Stimulated activated CD8-positive, alpha-beta memory T cell treated with anti-CD3 and anti-CD28 coated beads, Interleukin-4, amount 100 ng/mL, for 48 hours (primary cell): ENCODE results near the gene HBG2.
"Not testable (repeated sequence)": the region's sequence is repeated elsewhere in the genome, so short reads cannot be mapped to it uniquely, and the experiment has no call there.

ENCODE experiments used
- DNase-seq: peaks from one replicate; pipeline ENCODE4 v3.0.0-alpha.2; 2020

The HBG2 gene

DNA sequence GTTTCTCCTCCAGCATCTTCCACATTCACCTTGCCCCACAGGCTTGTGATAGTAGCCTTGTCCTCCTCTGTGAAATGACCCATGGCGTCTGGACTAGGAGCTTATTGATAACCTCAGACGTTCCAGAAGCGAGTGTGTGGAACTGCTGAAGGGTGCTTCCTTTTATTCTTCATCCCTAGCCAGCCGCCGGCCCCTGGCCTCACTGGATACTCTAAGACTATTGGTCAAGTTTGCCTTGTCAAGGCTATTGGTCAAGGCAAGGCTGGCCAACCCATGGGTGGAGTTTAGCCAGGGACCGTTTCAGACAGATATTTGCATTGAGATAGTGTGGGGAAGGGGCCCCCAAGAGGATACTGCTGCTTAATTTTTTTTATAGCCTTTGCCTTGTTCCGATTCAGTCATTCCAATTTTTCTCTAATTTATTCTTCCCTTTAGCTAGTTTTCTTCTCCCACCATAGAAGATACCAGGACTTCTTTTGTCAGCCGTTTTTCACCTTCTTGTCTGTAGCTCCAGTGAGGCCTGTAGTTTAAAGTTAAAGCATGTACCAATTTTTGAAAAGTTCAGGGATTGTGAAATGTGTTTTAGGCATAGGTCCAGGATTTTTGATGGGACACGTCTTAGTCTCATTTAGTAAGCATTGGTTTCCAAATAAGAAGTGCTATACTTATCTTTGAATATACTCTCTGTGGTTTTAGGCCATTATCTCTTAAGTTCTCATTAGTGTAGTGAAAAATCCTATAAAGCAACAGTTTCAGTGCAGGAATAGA, at the start of gene HBG2:
Gene HBG2, minus strand, starts transcription at position 136 of the 768 bp plus-strand sequence. Its CDS starts 53 bp downstream, at position 83.
- not testable (repeated sequence) for DNase-seq

DNA sequence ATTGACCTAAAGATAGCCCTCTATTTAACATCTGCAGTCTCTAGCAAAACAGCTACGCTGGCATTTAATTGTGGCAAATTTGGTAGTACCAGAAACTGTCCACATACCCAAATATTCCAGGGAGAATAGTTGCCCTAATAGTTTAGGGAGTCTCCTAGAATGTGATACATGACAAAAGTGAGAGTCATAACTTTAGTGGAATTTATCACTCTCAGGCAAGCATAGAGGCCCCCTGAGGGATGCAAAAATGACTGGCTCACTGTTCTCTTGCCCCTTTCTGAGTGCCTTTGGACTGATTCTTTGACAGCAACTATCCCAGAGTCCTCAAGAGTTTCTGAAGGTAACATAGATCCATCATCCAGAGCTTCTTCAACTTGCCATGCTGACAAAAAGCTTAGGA, 49.5 kb upstream of the HBG2 start:
- DNase-seq = no peak

DNA sequence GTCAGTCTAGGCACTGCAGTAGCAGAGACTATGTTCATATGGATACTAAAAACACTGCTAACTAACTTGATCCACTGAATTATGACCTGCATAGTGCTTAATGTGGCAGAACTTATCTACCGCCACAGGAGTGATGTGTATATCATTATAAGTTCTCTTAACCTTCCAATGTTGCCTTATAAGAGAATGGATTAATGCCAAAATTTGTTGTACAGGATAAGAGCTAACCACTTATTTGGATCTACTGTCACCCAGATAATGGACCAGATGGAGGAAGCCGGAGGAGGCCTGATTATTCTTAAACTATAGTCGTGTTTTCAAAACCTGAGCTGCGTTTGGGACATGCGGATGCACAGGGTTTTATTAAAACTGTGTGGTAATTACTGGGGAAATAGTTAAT, 49.0 kb upstream of the HBG2 start:
- no peak for DNase-seq

DNA sequence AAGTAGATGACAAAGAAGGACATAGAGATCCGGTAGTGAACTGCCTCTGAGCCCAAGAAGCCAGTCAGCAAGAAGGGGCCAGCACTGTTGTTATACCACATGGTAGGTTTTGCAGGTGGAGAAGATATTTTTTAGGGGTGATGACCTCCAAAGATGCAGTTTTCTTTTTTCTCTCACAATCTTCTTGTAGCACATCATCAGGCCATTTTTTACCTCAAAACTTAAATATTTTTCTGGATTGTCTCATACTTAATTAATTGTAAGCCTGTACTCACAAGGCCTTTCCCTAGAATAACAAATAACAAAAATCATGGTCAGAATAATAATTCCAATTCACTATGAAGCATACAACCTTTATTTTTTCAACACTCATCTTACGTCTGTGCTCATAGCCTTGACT, 47.3 kb upstream of the HBG2 start, which contains the start of gene OR51B4:
Gene OR51B4, minus strand, starts transcription at position 101 of the 400 bp plus-strand sequence. Its CDS starts 0 bp downstream, at position 101.
- no peak for DNase-seq

DNA sequence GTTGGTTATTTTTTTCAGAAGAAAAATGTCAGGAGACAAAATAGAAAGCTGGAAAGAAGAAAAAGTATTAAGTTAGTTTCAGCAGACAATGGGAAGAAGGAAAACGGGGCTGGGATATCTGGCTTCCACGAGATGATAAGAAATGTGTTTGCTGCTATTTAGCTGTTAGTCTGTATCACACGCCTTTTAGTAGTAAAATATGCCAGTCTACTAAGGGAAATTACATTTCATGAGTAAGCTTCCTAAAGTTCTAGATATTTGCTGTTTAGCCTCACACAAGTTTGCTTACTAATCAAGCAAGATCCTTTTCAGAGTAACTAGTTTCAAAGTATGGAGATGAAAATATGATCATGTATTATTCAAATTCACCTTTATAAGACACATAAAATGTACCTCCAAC, 45.7 kb upstream of the HBG2 start:
- DNase-seq = no peak

DNA sequence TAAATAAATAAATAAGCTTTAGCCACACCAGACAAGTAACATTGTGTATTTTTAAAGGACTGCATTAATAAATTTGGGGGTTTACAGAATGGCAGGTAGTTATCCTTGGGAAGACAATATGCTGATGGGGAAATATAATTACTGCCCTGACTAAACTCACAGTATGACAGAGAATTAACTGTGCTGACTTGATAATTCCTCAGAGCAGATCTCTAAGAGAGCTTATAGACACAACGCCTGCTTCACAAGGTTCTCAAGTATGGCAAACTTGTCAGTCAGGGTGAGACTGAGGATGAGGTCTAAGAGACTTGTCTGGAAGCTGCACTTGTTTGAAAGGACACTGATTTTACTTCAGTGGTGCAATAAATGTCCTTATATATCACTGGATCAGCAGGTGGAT, 43.9 kb upstream of the HBG2 start:
- no peak for DNase-seq

DNA sequence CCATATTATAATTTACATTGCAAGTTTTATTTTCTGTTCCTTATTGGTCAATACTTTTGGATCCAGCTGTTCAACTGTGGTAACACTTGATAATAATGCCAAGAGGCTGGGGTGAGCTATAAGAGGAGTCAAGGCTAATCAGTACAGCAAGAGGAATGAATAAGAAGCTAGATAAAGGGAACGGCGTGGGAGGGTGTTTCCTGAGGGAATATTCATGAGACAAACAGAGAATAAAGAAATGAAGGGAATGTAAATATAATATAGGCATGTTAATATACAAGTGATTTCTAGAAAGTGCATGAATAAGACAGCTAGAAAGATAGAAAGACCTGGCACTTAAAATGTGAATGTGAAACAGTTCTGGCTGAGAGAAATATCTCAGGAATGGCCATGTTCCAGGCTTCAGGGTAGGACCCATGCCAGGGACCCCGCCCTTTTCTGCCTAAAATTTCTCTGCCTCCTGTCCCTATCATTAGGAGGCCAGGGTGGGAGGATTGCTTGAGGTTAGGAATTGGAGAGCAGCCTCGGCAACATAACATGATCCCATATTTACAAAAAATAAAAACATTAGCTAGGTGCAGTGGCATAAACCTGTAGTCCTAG, 43.2 kb upstream of the HBG2 start:
- no peak for DNase-seq

DNA sequence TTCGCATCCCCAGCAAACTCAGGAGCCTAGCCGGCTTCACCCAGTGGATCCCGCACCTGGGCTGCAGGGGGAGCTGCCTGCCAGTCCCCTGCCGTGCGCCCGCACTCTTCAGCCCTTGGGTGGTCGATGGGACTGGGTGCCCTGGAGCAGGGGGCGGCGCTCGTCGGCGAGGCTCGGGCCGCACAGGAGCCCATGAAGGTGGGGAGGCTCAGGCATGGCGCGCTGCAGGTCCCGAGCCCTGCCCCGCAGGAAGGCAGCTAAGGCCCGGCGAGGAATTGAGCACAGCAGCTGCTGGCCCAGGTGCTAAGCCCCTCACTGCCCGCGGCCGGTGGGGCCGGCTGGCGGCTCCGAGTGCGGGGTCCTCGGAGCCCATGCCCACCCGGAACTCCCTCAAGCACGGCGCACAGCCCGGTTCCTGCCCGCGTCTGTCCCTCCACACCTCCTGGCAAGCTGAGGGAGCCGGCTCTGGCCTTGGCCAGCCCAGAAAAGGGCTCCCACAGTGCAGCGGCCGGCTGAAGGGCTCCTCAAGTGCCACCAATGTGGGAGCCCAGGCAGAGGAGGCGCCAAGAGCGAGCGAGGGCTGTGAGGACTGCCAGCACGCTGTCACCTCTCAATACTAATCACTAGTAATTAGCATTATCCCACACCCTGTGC, 39.9 kb upstream of the HBG2 start:
- not testable (repeated sequence) for DNase-seq

DNA sequence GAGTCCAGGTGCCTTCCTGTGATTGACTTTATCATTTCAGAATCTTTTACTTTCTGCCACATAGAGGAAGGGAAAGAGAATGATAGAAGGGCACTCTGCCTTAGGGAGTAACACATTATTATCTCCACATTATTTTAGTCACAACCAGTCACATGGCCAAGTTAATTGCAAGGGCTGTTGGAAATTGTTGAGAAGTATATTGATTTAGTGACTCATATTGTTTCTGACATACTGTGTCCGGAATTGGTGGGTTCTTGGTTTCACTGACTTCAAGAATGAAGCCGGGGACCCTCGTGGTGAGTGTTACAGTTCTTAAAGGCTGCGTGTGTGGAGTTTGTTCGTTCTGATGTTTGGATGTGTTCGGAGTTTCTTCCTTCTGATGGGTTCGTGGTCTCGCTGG, 38.4 kb upstream of the HBG2 start:
- DNase-seq = no peak

DNA sequence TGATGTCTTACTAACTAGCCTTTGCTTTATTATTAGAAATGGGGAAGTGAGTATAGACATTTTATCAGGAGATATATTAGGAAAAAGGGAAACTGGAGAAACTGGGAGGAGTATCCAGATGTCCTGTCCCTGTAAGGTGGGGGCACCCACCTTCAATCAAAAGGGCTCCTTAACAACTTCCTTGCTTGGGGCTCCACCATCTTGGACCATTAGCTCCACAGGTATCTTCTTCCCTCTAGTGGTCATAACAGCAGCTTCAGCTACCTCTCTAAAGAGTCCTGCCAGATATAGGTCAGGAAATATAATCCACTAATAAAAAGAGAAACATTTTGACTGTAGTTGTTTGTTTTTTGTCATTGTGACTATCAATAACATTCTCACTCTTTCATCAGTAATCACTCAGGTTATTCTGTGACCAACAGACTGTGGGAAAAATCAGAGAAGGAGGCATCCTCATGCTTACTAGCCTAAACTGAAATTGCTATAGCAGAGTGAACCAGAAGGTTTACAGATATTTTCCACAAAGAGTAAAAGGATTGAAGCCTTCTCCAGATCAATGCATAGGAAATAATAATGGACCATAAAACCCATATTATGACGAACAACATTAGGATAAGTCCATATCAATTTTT, 36.7 kb upstream of the HBG2 start:
- DNase-seq = no peak

DNA sequence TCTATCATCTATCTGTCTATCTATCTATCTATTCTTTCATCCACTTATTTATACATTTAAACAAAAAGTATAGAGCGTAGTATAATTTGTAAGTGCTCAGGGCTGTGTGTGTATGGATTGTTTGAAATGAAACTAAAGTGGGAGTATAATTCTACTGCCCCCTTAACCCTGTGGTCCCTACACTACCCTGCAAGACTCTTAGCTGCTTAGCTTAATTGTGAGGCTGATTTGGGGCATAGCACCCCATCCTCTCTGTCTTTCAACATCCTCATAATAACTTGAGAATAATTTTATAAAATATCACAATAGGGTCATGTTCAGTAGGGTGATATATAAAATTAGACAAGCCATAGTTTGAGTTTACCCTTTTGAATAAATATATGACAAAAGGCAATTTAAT, 35.5 kb upstream of the HBG2 start:
- no peak for DNase-seq

DNA sequence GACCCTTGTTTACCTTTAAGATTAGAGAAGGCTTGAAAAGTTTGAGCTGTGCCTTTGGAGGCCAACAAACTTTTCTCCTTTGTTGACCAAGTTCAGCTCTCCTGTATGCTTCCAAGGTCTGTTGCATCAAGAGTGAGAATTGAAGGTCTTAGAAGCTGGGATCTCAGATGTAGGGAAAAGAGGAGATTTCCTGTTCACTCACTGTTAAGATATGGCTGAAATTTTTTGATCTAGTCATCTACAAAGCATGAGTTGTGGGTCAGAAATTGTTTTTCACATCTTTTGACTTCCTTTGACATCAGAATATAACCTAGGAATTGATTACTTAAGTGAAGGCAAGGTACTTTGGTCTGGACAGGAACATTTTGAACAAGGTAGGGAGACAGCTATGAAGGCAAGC, 35.1 kb upstream of the HBG2 start:
- no peak for DNase-seq

DNA sequence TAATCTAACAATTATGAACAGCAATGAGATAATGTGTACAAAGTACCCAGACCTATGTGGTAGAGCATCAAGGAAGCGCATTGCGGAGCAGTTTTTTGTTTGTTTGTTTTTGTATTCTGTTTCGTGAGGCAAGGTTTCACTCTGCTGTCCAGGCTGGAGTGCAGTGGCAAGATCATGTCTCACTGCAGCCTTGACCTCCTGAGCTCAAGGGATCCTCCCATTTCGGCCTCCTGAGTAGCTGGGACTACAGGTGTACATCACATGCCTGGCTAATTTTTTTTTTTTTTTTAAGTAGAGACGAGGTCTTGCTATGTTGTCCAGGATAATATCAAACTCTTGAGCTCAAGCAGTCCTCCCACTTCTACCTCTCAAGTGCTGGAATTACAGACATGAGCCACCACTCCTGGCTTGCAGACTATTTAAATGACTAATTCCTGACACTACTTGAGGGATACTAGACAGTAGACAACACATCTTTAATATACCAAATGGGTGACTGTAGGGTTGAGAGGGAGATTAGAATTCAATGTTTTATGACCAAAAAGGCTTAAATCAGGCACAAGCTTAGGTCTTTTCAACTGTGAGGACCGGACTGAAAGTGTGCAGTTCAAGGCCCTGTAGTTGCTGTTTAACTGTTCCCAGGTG, 34.4 kb upstream of the HBG2 start:
- no peak for DNase-seq

DNA sequence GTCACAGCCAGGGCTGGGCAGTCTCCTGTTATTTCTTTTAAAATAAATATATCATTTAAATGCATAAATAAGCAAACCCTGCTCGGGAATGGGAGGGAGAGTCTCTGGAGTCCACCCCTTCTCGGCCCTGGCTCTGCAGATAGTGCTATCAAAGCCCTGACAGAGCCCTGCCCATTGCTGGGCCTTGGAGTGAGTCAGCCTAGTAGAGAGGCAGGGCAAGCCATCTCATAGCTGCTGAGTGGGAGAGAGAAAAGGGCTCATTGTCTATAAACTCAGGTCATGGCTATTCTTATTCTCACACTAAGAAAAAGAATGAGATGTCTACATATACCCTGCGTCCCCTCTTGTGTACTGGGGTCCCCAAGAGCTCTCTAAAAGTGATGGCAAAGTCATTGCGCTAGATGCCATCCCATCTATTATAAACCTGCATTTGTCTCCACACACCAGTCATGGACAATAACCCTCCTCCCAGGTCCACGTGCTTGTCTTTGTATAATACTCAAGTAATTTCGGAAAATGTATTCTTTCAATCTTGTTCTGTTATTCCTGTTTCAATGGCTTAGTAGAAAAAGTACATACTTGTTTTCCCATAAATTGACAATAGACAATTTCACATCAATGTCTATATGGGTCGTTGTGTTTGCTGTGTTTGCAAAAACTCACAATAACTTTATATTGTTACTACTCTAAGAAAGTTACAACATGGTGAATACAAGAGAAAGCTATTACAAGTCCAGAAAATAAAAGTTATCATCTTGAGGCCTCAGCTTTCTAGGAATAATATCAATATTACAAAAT, 33.7 kb upstream of the HBG2 start:
- no peak for DNase-seq

DNA sequence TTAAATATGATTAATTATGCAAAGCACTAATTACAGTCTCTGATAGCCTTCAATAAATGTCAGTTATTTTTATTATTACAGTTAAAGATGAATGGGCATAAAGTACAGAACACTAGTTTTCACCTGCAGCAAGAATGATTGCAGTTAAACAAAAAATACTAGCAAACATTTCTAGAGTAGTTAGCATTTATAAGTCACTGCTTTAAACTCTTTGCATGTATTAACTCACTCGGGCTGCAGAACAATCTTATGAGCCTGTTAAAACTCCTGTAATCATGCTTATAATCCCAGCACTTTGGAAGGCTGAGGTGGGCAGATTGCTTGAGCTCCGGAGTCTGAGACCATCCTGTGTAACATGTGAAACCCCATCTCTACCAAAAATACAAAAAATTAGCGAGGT, 32.3 kb upstream of the HBG2 start:
- DNase-seq = no peak

DNA sequence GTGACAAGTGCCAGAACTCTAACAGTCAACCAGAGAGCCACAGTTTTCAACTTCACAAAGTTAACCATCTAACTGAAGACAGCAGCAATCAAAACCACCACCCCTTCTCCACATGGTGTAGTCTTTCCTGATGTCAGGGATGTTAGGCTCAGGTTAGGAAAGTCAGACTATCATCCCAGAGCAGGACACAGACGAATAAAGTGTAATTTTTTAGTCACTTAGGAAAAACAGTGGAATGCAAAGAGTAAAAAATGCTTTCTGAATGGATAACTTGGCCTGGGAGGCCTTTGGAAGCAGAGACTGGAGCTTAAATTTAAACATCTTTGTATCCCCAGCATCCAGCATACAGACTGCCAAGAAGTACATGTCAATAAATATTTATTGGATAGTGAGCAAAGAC, 31.8 kb upstream of the HBG2 start:
- DNase-seq = no peak

DNA sequence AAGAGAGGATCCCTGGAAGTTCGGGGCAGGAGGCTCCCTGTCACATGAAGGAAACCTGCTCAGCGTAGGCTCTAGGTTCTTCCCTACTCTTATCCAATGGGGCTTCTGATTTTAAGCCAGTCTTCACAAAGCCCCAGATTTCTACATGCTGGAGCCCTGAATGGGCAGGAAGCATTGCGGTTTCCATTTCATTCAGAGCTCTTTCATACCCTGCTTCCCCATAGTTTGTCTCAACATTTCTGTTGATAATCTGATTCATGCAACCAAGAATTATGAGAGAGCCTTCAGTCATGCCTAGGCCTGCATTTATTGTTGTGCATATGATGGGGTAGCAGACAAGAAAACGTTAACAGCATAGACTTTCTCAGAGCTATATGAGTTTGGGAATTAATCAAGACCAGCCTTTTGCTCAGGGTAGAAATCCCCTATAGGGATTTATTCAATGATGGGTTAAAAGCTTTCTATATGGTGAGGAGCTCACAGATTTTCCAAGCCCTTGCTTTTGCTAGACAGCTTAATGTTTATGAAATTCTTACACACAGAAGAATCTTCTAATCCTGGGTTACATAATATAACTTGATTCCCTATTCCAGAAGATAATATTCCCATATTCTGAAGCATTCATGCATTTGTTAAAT, 31.2 kb upstream of the HBG2 start:
- DNase-seq = no peak

DNA sequence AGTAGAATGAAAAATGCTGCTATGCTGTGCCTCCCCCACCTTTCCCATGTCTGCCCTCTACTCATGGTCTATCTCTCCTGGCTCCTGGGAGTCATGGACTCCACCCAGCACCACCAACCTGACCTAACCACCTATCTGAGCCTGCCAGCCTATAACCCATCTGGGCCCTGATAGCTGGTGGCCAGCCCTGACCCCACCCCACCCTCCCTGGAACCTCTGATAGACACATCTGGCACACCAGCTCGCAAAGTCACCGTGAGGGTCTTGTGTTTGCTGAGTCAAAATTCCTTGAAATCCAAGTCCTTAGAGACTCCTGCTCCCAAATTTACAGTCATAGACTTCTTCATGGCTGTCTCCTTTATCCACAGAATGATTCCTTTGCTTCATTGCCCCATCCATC, 30.1 kb upstream of the HBG2 start:
- DNase-seq = no peak

DNA sequence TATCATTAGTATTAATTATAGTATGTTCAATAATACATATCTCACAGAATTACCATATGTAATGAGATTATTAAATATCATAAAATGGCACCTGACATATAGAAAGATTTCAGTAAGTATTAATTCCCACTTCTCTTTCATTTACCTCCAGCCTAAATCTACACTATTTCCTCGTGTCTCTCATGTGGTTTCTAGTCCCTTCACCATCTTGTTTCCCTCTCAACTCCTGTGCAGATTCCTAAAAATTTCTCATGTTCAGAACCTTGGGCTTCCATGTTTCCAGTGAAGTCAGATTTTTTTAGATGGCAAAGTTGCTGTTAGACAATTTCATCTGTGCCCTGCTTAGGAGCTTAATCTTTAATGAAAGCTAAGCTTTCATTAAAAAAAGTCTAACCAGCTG, 29.3 kb upstream of the HBG2 start:
- no peak for DNase-seq

DNA sequence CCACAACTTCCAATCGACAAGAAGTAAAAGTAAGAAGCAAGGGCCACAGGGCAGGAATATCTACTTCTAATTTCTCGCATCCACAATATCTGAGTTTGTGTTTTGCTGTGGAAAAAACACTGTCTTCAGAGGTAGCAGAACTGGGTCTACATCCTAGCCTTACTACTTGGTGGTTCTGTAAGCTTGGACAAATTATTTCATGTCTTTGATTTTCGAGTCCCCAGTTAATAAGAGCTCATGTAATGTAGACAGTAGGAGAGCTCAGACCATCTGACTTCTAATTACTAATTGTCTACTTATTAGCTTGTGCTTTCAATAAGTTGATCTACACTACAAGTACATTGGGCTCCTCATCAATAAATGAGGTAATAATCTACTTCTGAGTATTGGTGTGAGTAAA, 28.5 kb upstream of the HBG2 start:
- no peak for DNase-seq

DNA sequence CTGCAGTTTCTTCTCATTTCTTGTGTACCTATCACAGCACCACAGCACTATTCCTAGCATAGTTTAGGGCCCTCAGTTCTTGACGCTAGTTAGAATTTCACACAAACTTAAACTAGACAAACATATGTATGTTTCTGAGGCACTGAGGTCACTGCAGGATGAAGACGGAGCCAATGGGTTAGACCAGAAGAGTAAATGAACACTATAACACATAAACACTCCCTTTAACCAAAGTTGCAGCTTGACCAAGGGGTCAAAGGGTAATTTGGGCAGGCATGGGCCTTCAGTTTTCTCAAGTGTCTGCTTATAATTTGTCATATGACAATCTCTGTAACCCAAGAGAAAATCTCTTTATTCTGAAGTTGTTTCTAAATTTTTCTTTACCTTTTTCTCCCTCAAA, 28.0 kb upstream of the HBG2 start:
- no peak for DNase-seq

DNA sequence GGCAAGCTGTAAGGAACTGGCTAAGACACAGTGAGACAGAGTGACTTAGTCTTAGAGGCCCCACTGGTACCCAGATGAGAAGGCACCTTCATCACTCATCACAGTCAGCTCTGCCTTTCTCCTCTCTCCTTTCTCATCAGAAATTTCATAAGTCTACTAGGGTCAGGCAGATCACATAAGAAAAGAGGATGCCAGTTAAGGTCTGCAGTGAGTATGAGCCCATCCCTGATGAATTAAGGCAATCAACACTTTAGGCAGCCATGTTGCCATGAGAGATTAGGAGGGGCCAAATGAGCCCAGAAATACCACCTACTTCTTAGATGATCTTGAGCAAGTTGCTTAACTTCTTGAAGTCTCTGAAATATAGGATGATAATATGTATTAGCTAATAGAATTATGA, 27.0 kb upstream of the HBG2 start:
- DNase-seq = no peak
